GM12875 (cell line): ENCODE results near the gene PRKCQ.

Experiments used
- H3K4me3 ChIP-seq: one replicate; pipeline ENCODE4 v1.5.1; 2011; ENCODE audit warnings: low read depth, low read length, control low read depth
- CTCF ChIP-seq: IDR thresholded peaks from 2 replicates; pipeline ENCODE4 v1.5.1; 2011; ENCODE audit warnings: low read depth, mild to moderate bottlenecking, control low read depth, inconsistent platforms, low read length, moderate library complexity, borderline replicate concordance; ENCODE audit not compliant: insufficient read depth

The PRKCQ gene

GRCh38 chr10:6563731-6564130 lies 16.3 kb downstream of the PRKCQ start:
- no peak overlapping the region for H3K4me3 ChIP-seq
- no peak for TF ChIP-seq CTCF

GRCh38 chr10:6563075-6563474 lies 17.0 kb downstream of the PRKCQ start:
- H3K4me3 ChIP-seq, result no peak overlapping the region
- TF ChIP-seq CTCF, result no peak

GRCh38 chr10:6562221-6562620 lies 17.9 kb downstream of the PRKCQ start:
- TF ChIP-seq CTCF, result no peak
- no peak overlapping the region for H3K4me3 ChIP-seq

DNA sequence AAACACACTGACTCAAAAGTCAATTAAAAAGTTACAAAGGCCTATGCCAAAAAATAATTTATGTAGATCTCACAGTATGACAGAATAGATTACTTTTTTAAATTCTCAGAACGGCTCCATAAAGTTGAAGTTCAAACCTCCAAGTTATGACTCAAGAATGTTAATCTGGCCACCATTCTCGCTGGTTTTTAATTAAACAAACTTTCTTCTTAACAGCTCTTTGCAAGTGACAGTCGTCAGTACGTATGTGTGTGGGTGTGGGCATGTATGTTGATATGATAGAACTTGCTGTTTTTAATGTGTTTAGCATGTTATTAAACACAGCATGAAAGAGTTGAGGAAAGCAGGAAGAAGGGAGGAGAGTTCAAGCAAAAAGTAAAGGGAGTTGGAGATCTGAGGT lies 18.5 kb downstream of the PRKCQ start:
- no peak overlapping the region for H3K4me3 ChIP-seq
- no peak for TF ChIP-seq CTCF

GRCh38 chr10:6558759-6559461 lies 21.2 kb downstream of the PRKCQ start:
- no peak overlapping the region for H3K4me3 ChIP-seq
- no peak for TF ChIP-seq CTCF

DNA sequence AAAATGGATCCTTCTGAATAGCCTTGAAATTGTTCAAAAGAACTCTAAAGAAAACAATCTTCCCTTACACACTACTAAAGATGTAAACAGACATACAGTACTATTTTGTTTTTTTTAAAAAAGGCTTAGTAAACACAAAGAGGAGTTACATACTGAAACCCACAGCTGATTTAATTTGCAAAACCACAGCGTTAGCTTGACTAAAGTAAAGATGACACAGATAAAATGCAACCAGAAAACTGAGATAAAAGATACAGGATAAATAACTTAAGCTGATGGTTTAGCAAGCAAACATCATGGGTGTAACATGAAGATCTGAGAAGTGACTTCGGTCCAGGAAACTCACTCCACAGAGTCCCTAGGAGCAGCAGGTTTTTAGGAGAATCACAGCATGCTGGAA lies 21.8 kb downstream of the PRKCQ start:
- H3K4me3 ChIP-seq, result no peak overlapping the region
- no peak for TF ChIP-seq CTCF

DNA sequence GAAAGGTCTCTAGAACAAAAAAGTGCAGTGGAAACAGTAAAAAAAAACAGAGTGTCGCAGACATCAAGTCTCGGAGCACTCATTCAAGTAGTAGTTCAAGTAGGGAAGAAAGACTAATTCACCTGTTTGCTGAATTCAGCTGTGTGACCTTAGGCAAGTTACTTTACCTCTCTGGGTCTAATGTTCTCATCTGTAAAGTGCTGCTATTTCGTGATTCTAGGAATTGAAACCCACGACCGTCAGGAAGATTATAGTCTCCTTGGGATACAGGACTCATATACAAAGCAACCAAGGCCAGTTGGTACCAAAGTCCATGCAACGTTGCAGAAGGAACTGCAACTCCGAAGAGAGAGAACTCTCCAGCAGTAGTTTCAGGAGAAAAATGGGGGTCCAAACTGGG lies 26.1 kb downstream of the PRKCQ start:
- no peak overlapping the region for H3K4me3 ChIP-seq
- TF ChIP-seq CTCF, result no peak
